ENCODE data around the gene NCKAP5.

GRCh38 chr2:133247631-133248030, 320.6 kb downstream of the NCKAP5 start:
- TF ChIP-seq CTCF (conservative IDR thresholded peaks at IDR 0.05) (no peak), EZH2 (IDR thresholded peaks at IDR 0.05; ENCODE audit: low read depth) (no peak)
